Measurements from ENCODE around the gene VPS54.

DNA sequence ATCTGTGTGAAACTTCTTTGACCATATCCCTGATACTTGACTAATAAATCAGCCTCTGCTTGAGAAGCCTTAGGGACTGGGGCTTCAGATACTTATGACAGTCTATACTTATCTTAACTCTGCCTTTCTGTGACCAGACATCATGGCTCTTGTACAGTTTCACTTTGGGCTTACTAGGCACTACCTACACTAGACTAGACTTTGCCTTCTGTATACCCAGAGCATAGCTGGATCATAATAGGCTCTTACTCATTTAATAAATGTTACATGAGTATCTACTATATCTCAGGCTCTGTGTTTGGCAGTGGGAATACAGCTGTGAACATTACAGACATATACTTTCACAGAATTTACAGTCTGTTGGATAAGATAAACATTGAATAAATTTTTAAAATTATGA, 168.6 kb downstream of the VPS54 start:
- TF ChIP-seq, protein P1, sequence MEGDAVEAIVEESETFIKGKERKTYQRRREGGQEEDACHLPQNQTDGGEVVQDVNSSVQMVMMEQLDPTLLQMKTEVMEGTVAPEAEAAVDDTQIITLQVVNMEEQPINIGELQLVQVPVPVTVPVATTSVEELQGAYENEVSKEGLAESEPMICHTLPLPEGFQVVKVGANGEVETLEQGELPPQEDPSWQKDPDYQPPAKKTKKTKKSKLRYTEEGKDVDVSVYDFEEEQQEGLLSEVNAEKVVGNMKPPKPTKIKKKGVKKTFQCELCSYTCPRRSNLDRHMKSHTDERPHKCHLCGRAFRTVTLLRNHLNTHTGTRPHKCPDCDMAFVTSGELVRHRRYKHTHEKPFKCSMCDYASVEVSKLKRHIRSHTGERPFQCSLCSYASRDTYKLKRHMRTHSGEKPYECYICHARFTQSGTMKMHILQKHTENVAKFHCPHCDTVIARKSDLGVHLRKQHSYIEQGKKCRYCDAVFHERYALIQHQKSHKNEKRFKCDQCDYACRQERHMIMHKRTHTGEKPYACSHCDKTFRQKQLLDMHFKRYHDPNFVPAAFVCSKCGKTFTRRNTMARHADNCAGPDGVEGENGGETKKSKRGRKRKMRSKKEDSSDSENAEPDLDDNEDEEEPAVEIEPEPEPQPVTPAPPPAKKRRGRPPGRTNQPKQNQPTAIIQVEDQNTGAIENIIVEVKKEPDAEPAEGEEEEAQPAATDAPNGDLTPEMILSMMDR (conservative IDR thresholded peaks at IDR 0.05) = no peak
- no peak for TF ChIP-seq EZH2 (IDR thresholded peaks at IDR 0.05; ENCODE audit: low read depth)

All from PC-9 (cell line).